IMR-90 (cell line): ENCODE measurements around the gene IGF2BP1. TPM values are rescaled to one million over a fixed set of nuclear protein-coding genes. Genes with fewer than 3 reads are reported as not detected.

Source experiments
- ATAC-seq: fragments of 200-7000 bp; cut with Tn5 transposase; 2 replicates; pipeline ENCODE4 v1.9.1; 2020; ENCODE audit warnings: low read depth, mild to moderate bottlenecking, moderate library complexity
- BruUV-seq: library from RNA; stranded (reverse); fragments of 400-500 nt; replicated peaks from 2 replicates; lab custom pipeline; 2021; lab: Mats Ljungman, UMichigan
- CTCF ChIA-PET: fragments of 300-600 bp; formaldehyde crosslinking; extraction: SDS; loops from one replicate; lab custom pipeline; 2021; ENCODE audit warnings: antibody characterized with exemption; lab: Yijun Ruan, JAX
- POLR2A ChIA-PET: fragments of 300-600 bp; sonication (Branson Sonifier 250); formaldehyde crosslinking; loops from one replicate; lab custom pipeline; 2022; ENCODE audit warnings: antibody characterized with exemption; ENCODE audit not compliant: unreplicated experiment; lab: Charles Lee
- DNase-seq: peaks from one replicate; pipeline ENCODE4 v3.0.0; 2013
- H2AFZ ChIP-seq: replicated peaks from 2 replicates; pipeline ENCODE3; 2013; ENCODE audit warnings: low read length, mild to moderate bottlenecking; ENCODE audit not compliant: poor library complexity
- H2AK5ac ChIP-seq: 2 replicates; pipeline ENCODE4 v1.6.1; 2013; ENCODE audit warnings: low read depth, low read length, inconsistent platforms
- H2AK9ac ChIP-seq: replicated peaks from 2 replicates; pipeline ENCODE3; 2013; ENCODE audit warnings: mild to moderate bottlenecking, low read depth, low read length, moderate library complexity; ENCODE audit not compliant: poor library complexity
- H2BK120ac ChIP-seq: 2 replicates; pipeline ENCODE4 v1.6.1; 2013; ENCODE audit warnings: low read depth, low read length, inconsistent platforms
- H2BK15ac ChIP-seq: 3 replicates; pipeline ENCODE4 v1.6.1; 2013; ENCODE audit warnings: low read depth, low read length, inconsistent platforms
- H2BK20ac ChIP-seq: 2 replicates; pipeline ENCODE4 v1.6.1; 2013; ENCODE audit warnings: low read depth, mild to moderate bottlenecking, inconsistent platforms, low read length, moderate library complexity
- H2BK5ac ChIP-seq: 2 replicates; pipeline ENCODE4 v1.6.1; 2013; ENCODE audit warnings: mild to moderate bottlenecking, low read depth, low read length, inconsistent platforms; ENCODE audit not compliant: poor library complexity, severe bottlenecking
- H3K14ac ChIP-seq: replicated peaks from 2 replicates; pipeline ENCODE4 v1.6.1; 2013; ENCODE audit warnings: low read depth, low read length, inconsistent platforms
- H3K18ac ChIP-seq: 2 replicates; pipeline ENCODE4 v1.6.1; 2013; ENCODE audit warnings: low read depth, low read length, control low read depth
- H3K23ac ChIP-seq: 2 replicates; pipeline ENCODE4 v1.6.1; 2013; ENCODE audit warnings: low read depth, low read length, inconsistent platforms
- H3K27ac ChIP-seq: 2 replicates; pipeline ENCODE4 v1.5.1; 2013; ENCODE audit warnings: mild to moderate bottlenecking, control low read depth, low read length; ENCODE audit not compliant: insufficient read depth
- H3K27me3 ChIP-seq: 2 replicates; pipeline ENCODE4 v1.6.1; 2013; ENCODE audit warnings: low read length; ENCODE audit not compliant: control insufficient read depth, insufficient read depth
- H3K36me3 ChIP-seq: 2 replicates; pipeline ENCODE4 v1.6.1; 2013; ENCODE audit warnings: low read length, mixed read lengths; ENCODE audit not compliant: control insufficient read depth, insufficient read depth
- H3K4ac ChIP-seq: 2 replicates; pipeline ENCODE4 v1.6.1; 2013; ENCODE audit warnings: low read depth, low read length, inconsistent platforms
- H3K4me1 ChIP-seq: 2 replicates; pipeline ENCODE4 v1.6.1; 2013; ENCODE audit warnings: low read length, mixed read lengths; ENCODE audit not compliant: control insufficient read depth, insufficient read depth
- H3K4me2 ChIP-seq: 2 replicates; pipeline ENCODE4 v1.6.1; 2013; ENCODE audit warnings: low read depth, mild to moderate bottlenecking, control low read depth, low read length, moderate library complexity
- H3K4me3 ChIP-seq: 2 replicates; pipeline ENCODE4 v1.5.1; 2013; ENCODE audit warnings: low read depth, mild to moderate bottlenecking, control low read depth, low read length, moderate library complexity; ENCODE audit not compliant: insufficient read depth
- H3K56ac ChIP-seq: 2 replicates; pipeline ENCODE4 v1.6.1; 2013; ENCODE audit warnings: low read length, inconsistent platforms; ENCODE audit not compliant: insufficient read depth; ENCODE audit errors: extremely low read depth
- H3K79me1 ChIP-seq, 2 experiments: 2 replicates each; pipeline ENCODE4 v1.6.1; 2013; ENCODE audit warnings: low read length in 2 of 2, inconsistent platforms in 1 of 2, low read depth in 1 of 2
- H3K9ac ChIP-seq: 2 replicates; pipeline ENCODE4 v1.6.1; 2013; ENCODE audit warnings: low read depth, low read length, control low read depth
- H3K9me1 ChIP-seq: 2 replicates; pipeline ENCODE4 v1.6.1; 2013; ENCODE audit warnings: low read length, inconsistent platforms; ENCODE audit not compliant: insufficient read depth
- H3K9me3 ChIP-seq: 2 replicates; pipeline ENCODE4 v1.6.1; 2013; ENCODE audit warnings: low read length; ENCODE audit not compliant: control insufficient read depth, insufficient read depth
- H4K20me1 ChIP-seq: 2 replicates; pipeline ENCODE4 v1.6.1; 2013; ENCODE audit warnings: low read length, inconsistent platforms; ENCODE audit not compliant: insufficient read depth
- H4K5ac ChIP-seq: 2 replicates; pipeline ENCODE4 v1.6.1; 2013; ENCODE audit warnings: mild to moderate bottlenecking, low read depth, low read length, control low read depth
- H4K8ac ChIP-seq, 2 experiments: 2 replicates each; pipeline ENCODE4 v1.6.1; 2013; ENCODE audit warnings: low read depth in 2 of 2, low read length in 2 of 2, control low read depth in 1 of 2, inconsistent platforms in 1 of 2
- H4K91ac ChIP-seq: 2 replicates; pipeline ENCODE4 v1.6.1; 2013; ENCODE audit warnings: low read depth, low read length, inconsistent platforms; ENCODE audit not compliant: insufficient read depth
- BHLHE40 ChIP-seq: fragments of 150-350 bp; IDR thresholded peaks from 2 replicates; pipeline ENCODE4 v1.6.1; 2016; ENCODE audit warnings: mild to moderate bottlenecking, low read depth, low read length
- CEBPB ChIP-seq: IDR thresholded peaks from 2 replicates; pipeline ENCODE4 v1.6.1; 2012; ENCODE audit warnings: low read depth, low read length, improper control_type of control experiment
- CHD1 ChIP-seq: IDR thresholded peaks from 2 replicates; pipeline ENCODE4 v1.6.1; 2012; ENCODE audit warnings: low read depth, low read length, improper control_type of control experiment
- NFE2L2 ChIP-seq: fragments of 150-350 bp; IDR thresholded peaks from 2 replicates; pipeline ENCODE4 v1.6.1; 2016; ENCODE audit warnings: low read depth, mild to moderate bottlenecking, low read length
- POLR2A ChIP-seq: IDR thresholded peaks from 2 replicates; pipeline ENCODE4 v1.6.1; 2012; ENCODE audit warnings: mild to moderate bottlenecking, low read depth, low read length
- RCOR1 ChIP-seq: IDR thresholded peaks from 2 replicates; pipeline ENCODE4 v1.6.1; 2012; ENCODE audit warnings: mild to moderate bottlenecking, low read length, improper control_type of control experiment; ENCODE audit not compliant: insufficient replicate concordance
- SMC3 ChIP-seq: fragments of 150-350 bp; IDR thresholded peaks from 2 replicates; pipeline ENCODE4 v1.6.1; 2016; ENCODE audit warnings: low read depth, mild to moderate bottlenecking, antibody characterized with exemption, low read length, moderate library complexity
- WGBS, 2 experiments: methylation state at CpG; one replicate each; pipeline versions ENCODE4 v1.1.5 to v1.1.7; 2013; ENCODE audit warnings: missing lambda C conversion rate in 2 of 2; ENCODE audit not compliant: insufficient read length in 1 of 2; ENCODE audit errors: extremely low coverage in 2 of 2; 5-methylcytosine and 5-hydroxymethylcytosine counted together
- dilution Hi-C: fragments of 300-500 bp; cut with HindIII; formaldehyde crosslinking; loops from one replicate; pipeline ENCODE4 v1.14.3; 2018; ENCODE audit warnings: low sequenced_read_pairs; ENCODE audit not compliant: unreplicated experiment
- in situ Hi-C: fragments of 300-500 bp; cut with MboI; formaldehyde crosslinking; loops from 3 replicates; pipeline ENCODE4 v1.14.3; 2019; ENCODE audit warnings: low sequenced_read_pairs, inconsistent platforms, mixed read lengths
- intact Hi-C: fragments of 100-400 bp; cut with micrococcal nuclease; formaldehyde crosslinking; loops from 2 replicates; pipeline ENCODE4 v1.10.0; 2022
- polyA plus RNA-seq, 3 experiments: library from polyadenylated mRNA; depleted of rRNA; stranded (reverse); fragments of >200 nt; gene quantifications; 2 replicates each; pipeline ENCODE4 v1.2.3, GENCODE V29; 2012; ENCODE audit warnings: low replicate concordance in 1 of 3
- total RNA-seq: library from RNA; depleted of rRNA; stranded (reverse); fragments of >200 nt; gene quantifications from 2 replicates; pipeline ENCODE4 v1.2.3, GENCODE V29; 2012
- TF ChIP-seq, protein P1 (sequence below): fragments of 150-350 bp; IDR thresholded peaks from 2 replicates; pipeline ENCODE4 v1.6.1; 2016; ENCODE audit warnings: low read depth, mild to moderate bottlenecking, low read length, moderate library complexity, borderline replicate concordance
- TF ChIP-seq, protein P2 (sequence below): conservative IDR thresholded peaks from 2 replicates; pipeline ENCODE4 v1.5.1; 2012; ENCODE audit warnings: mild to moderate bottlenecking, low read depth, low read length, improper control_type of control experiment
- TF ChIP-seq, protein P3 (sequence below): fragments of 150-350 bp; IDR thresholded peaks from 2 replicates; pipeline ENCODE4 v1.6.1; 2017; ENCODE audit warnings: mild to moderate bottlenecking, antibody characterized with exemption, low read length, low read depth

The IGF2BP1 gene
- total and polyA plus RNA-seq, 2 of the 4 experiments (the other 2 are of a cell fraction): 10.2 to 13.1 TPM

GRCh38 chr17:49051269-49051668, 54.1 kb downstream of the IGF2BP1 start:
- in situ Hi-C loops: no loop called here
- dilution Hi-C loops: no loop called here
- H3K27ac ChIP-seq: no peak overlapping the region
- H3K9me1 ChIP-seq: no peaks in the 10 kb centered on the region; the same call in 1 of the 2 replicates
- H3K56ac ChIP-seq: no peak overlapping the region
- POLR2A ChIA-PET: no interaction called here
- H3K23ac ChIP-seq: no peak overlapping the region
- no peaks in the 10 kb centered on the region for H3K9me3 ChIP-seq
- no peaks in the 10 kb centered on the region for H4K20me1 ChIP-seq
- H3K9ac ChIP-seq: no peak overlapping the region
- no peaks in the 10 kb centered on the region for H3K27me3 ChIP-seq
- H3K18ac ChIP-seq: no peak overlapping the region
- H3K36me3 ChIP-seq: peaks cover 56% of the 10 kb centered on the region
- intact Hi-C loops: no loop called here
- no CpG with 5 or more reads among the region's 1 CpG for WGBS, 2 experiments
- no peak overlapping the region for H3K14ac ChIP-seq
- H2AFZ ChIP-seq: no peak overlapping the region
- H2BK5ac ChIP-seq: no peak overlapping the region
- H4K8ac ChIP-seq: no peak overlapping the region
- H3K4ac ChIP-seq: no peak overlapping the region
- ATAC-seq: no peak
- DNase-seq: no peak
- H4K91ac ChIP-seq: no peak overlapping the region
- no TSS peak for BruUV-seq
- H2BK20ac ChIP-seq: no peak overlapping the region
- H2AK9ac ChIP-seq: no peak overlapping the region
- H3K4me3 ChIP-seq: no peak overlapping the region
- H3K4me1 ChIP-seq: no peaks in the 10 kb centered on the region
- CTCF ChIA-PET: interaction anchor here (0.9 kb wide), 1 partner anchor 19 kb away, joined by 3 read pairs; no protein-coding TSS in a partner anchor
- H4K5ac ChIP-seq: no peak overlapping the region
- H3K79me1 ChIP-seq: peaks cover 6 to 26% of the 10 kb centered on the region in 2 experiments; a peak in 2 of 4 replicates
- TF ChIP-seq CHD1 (no peak), SMC3 (no peak), CEBPB (no peak), POLR2A (no peak), BHLHE40 (no peak), RCOR1 (no peak), NFE2L2 (no peak)
- TF ChIP-seq, protein P1, sequence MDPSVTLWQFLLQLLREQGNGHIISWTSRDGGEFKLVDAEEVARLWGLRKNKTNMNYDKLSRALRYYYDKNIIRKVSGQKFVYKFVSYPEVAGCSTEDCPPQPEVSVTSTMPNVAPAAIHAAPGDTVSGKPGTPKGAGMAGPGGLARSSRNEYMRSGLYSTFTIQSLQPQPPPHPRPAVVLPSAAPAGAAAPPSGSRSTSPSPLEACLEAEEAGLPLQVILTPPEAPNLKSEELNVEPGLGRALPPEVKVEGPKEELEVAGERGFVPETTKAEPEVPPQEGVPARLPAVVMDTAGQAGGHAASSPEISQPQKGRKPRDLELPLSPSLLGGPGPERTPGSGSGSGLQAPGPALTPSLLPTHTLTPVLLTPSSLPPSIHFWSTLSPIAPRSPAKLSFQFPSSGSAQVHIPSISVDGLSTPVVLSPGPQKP: no peak
- TF ChIP-seq, protein P2, sequence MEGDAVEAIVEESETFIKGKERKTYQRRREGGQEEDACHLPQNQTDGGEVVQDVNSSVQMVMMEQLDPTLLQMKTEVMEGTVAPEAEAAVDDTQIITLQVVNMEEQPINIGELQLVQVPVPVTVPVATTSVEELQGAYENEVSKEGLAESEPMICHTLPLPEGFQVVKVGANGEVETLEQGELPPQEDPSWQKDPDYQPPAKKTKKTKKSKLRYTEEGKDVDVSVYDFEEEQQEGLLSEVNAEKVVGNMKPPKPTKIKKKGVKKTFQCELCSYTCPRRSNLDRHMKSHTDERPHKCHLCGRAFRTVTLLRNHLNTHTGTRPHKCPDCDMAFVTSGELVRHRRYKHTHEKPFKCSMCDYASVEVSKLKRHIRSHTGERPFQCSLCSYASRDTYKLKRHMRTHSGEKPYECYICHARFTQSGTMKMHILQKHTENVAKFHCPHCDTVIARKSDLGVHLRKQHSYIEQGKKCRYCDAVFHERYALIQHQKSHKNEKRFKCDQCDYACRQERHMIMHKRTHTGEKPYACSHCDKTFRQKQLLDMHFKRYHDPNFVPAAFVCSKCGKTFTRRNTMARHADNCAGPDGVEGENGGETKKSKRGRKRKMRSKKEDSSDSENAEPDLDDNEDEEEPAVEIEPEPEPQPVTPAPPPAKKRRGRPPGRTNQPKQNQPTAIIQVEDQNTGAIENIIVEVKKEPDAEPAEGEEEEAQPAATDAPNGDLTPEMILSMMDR: no peak
- TF ChIP-seq, protein P3, sequence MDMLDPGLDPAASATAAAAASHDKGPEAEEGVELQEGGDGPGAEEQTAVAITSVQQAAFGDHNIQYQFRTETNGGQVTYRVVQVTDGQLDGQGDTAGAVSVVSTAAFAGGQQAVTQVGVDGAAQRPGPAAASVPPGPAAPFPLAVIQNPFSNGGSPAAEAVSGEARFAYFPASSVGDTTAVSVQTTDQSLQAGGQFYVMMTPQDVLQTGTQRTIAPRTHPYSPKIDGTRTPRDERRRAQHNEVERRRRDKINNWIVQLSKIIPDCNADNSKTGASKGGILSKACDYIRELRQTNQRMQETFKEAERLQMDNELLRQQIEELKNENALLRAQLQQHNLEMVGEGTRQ: no peak
- H3K4me2 ChIP-seq: no peak overlapping the region
- no peak overlapping the region for H2BK120ac ChIP-seq
- no peak overlapping the region for H2BK15ac ChIP-seq
- H2AK5ac ChIP-seq: no peak overlapping the region
